ENCODE data around the gene ZEB1. TPM values are rescaled to one million over a fixed set of nuclear protein-coding genes. Genes with fewer than 3 reads are reported as not detected.

Gene ZEB1
- total and polyA plus RNA-seq, 2 of the 4 experiments (the other 2 are of a cell fraction) = 23.7 to 108 TPM

- Histone ChIP-seq H2BK15ac (ENCODE audit: low read depth, low read length) (no peak overlapping the region), H4K5ac (ENCODE audit: low read depth, low read length) (no peak overlapping the region), H3K4ac (ENCODE audit: low read depth, low read length) (no peak overlapping the region), H3K27ac (ENCODE audit: insufficient read depth, low read length) (no peak overlapping the region), H4K8ac (ENCODE audit: low read depth in 2 of 2, low read length in 2 of 2) (no peak overlapping the region), H2AFZ (replicated peaks; ENCODE audit: low read length, poor library complexity) (no peak overlapping the region), H2BK20ac (ENCODE audit: low read depth, low read length) (no peak overlapping the region), H4K20me1 (ENCODE audit: insufficient read depth, low read length) (peaks cover 2% of the 10 kb centered on the region; the same call in 1 of the 2 replicates), H3K14ac (replicated peaks; ENCODE audit: low read depth, low read length) (no peak overlapping the region), H3K4me3 (ENCODE audit: insufficient read depth, low read depth, low read length) (no peak overlapping the region), H4K91ac (ENCODE audit: insufficient read depth, low read depth, low read length) (no peak overlapping the region), H3K4me2 (ENCODE audit: low read depth, low read length) (no peak overlapping the region), H3K23ac (ENCODE audit: low read depth, low read length) (no peak overlapping the region), H3K9ac (ENCODE audit: low read depth, low read length) (no peak overlapping the region), H2AK9ac (replicated peaks; ENCODE audit: low read depth, low read length, poor library complexity) (no peak overlapping the region), H3K36me3 (ENCODE audit: control insufficient read depth, insufficient read depth, low read length) (peaks cover 31% of the 10 kb centered on the region), H2BK120ac (ENCODE audit: low read depth, low read length) (no peak overlapping the region), H3K18ac (ENCODE audit: low read depth, low read length) (no peak overlapping the region), H2AK5ac (ENCODE audit: low read depth, low read length) (no peak overlapping the region), H3K79me1 (ENCODE audit: low read depth in 1 of 2, low read length in 2 of 2) (peaks cover 21 to 52% of the 10 kb centered on the region in 2 experiments), H3K9me3 (ENCODE audit: control insufficient read depth, insufficient read depth, low read length) (no peaks in the 10 kb centered on the region), H3K27me3 (ENCODE audit: control insufficient read depth, insufficient read depth, low read length) (no peaks in the 10 kb centered on the region), H3K56ac (ENCODE audit: extremely low read depth, insufficient read depth, low read length) (no peak overlapping the region), H3K4me1 (ENCODE audit: control insufficient read depth, insufficient read depth, low read length) (no peaks in the 10 kb centered on the region), H3K9me1 (ENCODE audit: insufficient read depth, low read length) (peaks cover 3% of the 10 kb centered on the region), H2BK5ac (ENCODE audit: low read depth, low read length, poor library complexity, severe bottlenecking) (peak overlapping the region; percentile 64)
- DNase-seq (peak; percentile 15), ATAC-seq (ENCODE audit: low read depth) (peak; percentile 17; the same call in 1 of the 2 replicates)
- TF ChIP-seq BHLHE40 (IDR thresholded peaks at IDR 0.05; ENCODE audit: low read depth, low read length) (no peak), RFX5 (IDR thresholded peaks at IDR 0.05; ENCODE audit: low read depth, low read length) (no peak), MXI1 (IDR thresholded peaks at IDR 0.05; ENCODE audit: borderline replicate concordance, low read depth, low read length) (no peak), MAZ (IDR thresholded peaks at IDR 0.05; ENCODE audit: borderline replicate concordance, low read depth, low read length) (no peak), POLR2A (IDR thresholded peaks at IDR 0.05; ENCODE audit: low read depth, low read length) (no peak), RCOR1 (IDR thresholded peaks at IDR 0.05; ENCODE audit: insufficient replicate concordance, low read length) (no peak)
- TF ChIP-seq, protein P1, sequence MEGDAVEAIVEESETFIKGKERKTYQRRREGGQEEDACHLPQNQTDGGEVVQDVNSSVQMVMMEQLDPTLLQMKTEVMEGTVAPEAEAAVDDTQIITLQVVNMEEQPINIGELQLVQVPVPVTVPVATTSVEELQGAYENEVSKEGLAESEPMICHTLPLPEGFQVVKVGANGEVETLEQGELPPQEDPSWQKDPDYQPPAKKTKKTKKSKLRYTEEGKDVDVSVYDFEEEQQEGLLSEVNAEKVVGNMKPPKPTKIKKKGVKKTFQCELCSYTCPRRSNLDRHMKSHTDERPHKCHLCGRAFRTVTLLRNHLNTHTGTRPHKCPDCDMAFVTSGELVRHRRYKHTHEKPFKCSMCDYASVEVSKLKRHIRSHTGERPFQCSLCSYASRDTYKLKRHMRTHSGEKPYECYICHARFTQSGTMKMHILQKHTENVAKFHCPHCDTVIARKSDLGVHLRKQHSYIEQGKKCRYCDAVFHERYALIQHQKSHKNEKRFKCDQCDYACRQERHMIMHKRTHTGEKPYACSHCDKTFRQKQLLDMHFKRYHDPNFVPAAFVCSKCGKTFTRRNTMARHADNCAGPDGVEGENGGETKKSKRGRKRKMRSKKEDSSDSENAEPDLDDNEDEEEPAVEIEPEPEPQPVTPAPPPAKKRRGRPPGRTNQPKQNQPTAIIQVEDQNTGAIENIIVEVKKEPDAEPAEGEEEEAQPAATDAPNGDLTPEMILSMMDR (conservative IDR thresholded peaks at IDR 0.05; ENCODE audit: low read depth, low read length) = no peak
- ChIA-PET CTCF (no interaction called here), POLR2A (ENCODE audit: unreplicated experiment) (no interaction called here)
- BruUV-seq (replicated peaks) = no TSS peak
- intact Hi-C loops (cut with micrococcal nuclease) = no loop called here
- in situ Hi-C loops (cut with MboI; ENCODE audit: low sequenced_read_pairs) = no loop called here
- dilution Hi-C loops (cut with HindIII; ENCODE audit: low sequenced_read_pairs, unreplicated experiment) = no loop called here
Measured at GRCh38 chr10:31515819-31516402, 196.9 kb downstream of the ZEB1 start.
